HG03045 (cell line): ENCODE results near the gene PACRG.

ENCODE experiments used
- ATAC-seq: cut with Tn5 transposase; IDR thresholded peaks from one replicate; pipeline ENCODE4 v1.9.1; 2021; ENCODE audit warnings: mild to moderate bottlenecking, moderate library complexity; ENCODE audit not compliant: unreplicated experiment

The PACRG gene

GRCh38 chr6:163260911-163261310 lies 533.1 kb downstream of the PACRG start:
- no peak for ATAC-seq

DNA sequence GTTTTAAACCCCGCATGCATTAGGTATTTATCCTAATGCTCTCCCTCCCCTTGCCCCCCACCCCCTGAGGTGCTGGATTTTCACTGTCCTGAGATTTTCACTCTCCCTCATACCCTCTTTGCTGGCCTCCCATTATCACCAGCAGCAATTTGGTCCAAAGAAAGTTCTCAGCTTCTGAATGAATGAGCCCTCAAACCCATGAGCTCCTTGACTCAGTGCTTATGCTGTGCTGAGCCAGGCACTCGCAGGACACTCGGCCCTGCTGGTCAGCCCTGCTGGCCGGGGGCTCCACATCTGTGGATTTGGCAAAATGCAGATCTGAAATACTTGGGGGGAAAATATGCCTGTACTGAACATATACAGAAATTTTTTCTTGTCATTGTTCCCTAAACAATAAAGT lies 533.6 kb downstream of the PACRG start:
- no peak for ATAC-seq

DNA sequence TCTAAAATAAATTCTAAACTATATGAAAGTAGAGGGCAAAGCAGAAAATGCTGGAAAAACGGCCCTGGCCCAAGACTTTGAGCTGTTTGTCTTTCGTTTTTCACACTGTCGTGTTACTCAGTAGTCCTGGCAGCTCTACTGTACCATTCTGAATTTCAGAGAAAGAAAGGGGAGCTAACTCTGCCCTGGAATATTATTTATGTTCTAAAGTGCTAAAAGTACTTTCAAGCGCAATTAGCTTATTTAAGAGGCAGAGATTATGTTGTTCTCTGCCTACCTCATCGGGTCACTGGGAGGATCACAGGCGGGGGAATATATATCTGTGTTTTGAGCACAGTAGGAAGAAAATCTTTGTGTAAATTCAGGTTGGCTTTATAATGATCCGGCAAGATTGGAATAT lies 534.3 kb downstream of the PACRG start:
- ATAC-seq: no peak

DNA sequence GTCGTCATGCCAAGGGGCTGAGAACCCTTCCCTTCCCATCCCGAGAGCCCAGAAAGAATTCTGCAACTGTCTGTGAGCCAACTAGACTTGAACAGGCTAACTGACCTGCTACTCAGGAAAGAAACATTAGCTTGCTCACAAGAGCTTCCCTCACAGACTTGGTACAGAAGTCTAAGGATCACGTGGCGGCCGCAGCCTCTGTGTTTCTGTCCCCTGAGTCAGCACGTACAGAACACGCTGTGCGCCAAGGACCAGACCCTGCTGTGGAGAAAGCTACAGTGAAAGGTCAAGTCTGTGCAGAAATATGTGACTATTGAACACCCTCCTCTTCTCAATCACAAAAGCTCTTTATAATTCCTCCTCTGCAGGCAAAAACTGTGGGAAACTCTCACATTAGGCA lies 535.4 kb downstream of the PACRG start:
- ATAC-seq: no peak

- ATAC-seq: no peak
Measured at GRCh38 chr6:163263998-163264661, 536.4 kb downstream of the PACRG start.

DNA sequence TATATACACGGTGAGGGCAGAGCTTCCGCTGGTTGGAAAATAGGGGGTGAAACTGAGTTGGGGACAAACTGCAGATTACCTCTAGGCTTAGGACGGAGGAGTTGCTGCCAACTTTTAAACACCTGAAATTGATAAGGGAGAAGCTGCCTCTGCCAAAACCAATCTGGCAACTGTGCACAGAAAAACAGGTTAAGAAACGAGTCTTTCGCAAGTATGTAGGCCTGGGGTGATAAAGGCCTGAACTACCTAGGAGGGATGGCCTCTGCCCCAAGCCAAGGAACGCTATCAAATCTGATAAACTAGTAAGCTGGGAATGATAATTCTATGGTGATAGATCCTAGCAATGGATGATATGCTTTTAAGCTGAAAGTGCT lies 536.9 kb downstream of the PACRG start:
- ATAC-seq: no peak

GRCh38 chr6:163281634-163282033 lies 553.9 kb downstream of the PACRG start:
- ATAC-seq: no peak

DNA sequence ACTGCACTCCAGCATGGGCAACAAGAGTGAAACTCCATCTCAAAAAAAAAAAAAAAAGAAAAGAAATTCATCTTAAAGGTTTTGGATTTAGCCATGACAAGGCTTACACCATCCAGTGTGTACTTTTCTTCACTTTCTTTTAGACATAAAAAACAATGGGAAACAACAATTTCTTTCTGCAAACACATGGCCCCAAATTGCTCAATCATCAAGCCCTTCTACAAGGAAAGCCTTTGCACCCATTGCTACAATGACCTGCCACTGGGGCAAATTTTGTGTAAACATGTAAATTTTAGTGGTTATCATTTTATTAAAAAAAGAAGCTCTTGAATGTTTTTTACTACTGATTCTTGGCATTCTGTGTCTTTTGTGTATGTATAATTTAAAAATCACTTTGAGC lies 554.9 kb downstream of the PACRG start:
- ATAC-seq: no peak

- ATAC-seq: no peak
Measured at GRCh38 chr6:163284151-163284550, 556.4 kb downstream of the PACRG start.

GRCh38 chr6:163285691-163286090 lies 557.9 kb downstream of the PACRG start:
- ATAC-seq: no peak

DNA sequence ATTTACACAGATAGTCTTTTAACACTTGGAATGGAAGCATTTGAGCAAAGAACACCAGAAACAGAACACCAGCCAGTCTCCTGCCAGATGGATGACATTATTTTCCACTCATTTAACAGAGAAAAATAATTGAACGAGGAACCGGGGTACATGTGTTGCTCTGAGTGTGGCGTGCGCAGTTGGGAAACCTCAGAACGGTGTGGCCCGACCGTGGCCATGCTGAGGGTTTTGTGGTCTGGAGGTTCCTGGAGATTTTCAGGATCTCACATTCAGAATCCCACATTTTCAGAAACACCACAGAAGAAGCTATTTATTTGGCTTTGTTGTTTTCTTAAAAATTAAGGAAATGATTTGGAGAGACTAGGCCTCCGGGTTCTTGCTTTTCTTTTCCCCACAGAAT lies 559.9 kb downstream of the PACRG start:
- no peak for ATAC-seq

DNA sequence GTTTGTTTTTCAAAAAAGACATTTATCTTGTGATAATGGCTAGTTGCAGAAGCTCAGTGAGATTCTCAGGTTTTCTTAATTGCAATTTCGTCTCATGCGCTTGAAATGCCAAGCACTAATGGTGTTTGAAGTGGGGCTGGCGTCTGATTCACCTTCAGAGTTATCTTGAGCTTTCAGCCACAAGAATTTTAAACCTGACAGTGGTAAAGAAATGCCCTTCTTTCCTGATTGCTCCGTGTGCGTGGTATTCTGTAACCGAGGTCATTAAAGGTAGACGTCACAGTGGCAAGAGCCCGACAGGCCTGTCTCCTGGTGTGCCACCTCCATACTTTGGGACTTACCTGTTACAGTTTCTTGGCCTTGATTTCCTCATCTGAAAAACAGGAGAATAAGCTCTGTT lies 560.3 kb downstream of the PACRG start:
- no peak for ATAC-seq

DNA sequence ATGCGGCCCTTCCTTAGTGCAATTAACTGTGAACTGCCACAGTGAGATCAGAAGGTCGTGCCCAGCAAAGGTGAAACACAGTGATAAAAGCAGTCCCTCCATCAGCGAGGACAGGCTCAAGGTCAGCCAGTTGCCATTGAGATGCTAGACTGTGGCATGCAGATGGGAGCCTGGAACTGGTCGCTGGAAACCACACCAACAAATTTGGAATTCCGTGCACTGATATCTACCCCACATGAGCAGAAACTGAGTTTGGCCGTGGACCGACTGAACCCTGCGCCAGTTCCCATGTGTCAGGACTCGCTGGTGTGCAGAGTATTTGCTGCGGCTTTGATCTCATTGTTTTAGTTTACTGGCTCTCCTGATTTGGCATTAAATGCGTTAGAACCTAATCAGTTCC lies 561.1 kb downstream of the PACRG start:
- no peak for ATAC-seq

- ATAC-seq: no peak
Measured at GRCh38 chr6:163289447-163289846, 561.7 kb downstream of the PACRG start.

GRCh38 chr6:163290545-163291274 lies 562.9 kb downstream of the PACRG start:
- no peak for ATAC-seq

DNA sequence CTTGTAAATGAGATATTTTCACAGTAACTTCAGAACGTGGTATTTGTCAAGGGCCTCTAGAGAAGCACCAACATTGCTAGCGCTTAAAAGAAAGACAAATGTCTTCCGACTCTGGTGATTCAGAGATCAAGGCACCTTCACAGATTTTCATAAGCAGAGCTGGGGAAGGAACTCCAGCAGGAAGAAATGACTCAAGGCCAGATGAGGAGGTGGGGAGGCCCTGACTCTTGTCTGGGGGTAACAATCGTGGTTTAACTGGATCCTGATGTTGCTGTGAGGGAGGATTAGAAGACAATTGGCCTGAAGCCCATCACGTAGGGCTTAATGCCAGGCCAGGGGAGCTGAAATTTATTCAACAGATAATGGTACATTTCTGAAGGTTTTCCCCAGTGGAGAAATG lies 563.8 kb downstream of the PACRG start:
- no peak for ATAC-seq

DNA sequence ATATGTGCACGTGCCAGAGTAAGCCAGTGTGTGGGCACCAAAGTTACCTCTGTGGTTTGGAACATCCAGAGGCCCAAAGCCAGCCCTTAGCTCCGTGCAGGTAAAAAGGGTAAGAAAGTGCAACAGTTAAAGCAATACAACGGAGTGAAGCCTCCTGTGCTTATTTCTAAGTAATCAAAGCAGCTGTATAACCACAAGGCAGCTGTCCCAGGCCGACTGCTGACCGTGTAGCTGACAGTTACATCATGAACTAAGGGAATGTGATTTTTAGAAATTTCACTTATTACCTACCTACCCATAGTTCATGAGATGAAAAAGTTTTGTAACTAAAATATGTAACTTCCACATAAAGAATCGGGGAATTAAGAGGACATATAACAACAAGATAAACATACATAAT lies 565.5 kb downstream of the PACRG start:
- no peak for ATAC-seq

- ATAC-seq: no peak
Measured at GRCh38 chr6:163294734-163295133, 567.0 kb downstream of the PACRG start.

GRCh38 chr6:163296835-163297519 lies 569.2 kb downstream of the PACRG start:
- no peak for ATAC-seq

DNA sequence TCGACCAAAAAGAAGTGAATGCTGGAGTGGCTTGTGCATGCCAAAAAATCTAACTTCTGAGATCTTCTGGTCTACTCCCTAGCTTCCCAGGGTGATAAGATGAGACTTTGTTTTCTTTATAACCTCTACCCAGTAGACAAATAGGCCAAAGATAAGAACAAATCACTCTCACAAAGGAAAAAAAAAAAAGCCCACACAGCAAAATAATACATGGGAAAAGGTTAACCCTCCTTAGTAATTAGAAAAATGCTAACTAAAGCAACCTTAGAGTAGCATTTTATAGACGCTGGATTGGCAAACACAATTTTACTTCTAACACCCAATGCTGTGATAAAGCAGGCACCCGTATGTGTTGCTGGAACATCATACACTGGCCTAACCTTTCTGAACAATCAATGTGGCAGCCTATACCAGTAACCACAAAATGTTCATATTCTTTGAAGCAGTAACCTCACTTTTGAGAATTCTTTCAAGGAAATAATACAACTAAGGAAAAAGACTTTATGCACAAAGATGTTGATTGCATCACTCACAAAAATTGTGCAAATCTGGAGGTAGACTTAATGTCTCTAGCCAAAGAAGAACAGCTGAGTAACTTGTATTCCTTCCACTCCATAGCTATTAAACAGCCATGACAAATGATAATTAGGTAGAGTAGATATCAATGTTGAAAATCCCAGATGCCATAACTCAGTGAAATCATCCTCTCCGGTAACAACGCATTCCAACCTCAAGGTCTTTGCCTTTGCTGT lies 570.5 kb downstream of the PACRG start:
- ATAC-seq: no peak

- no peak for ATAC-seq
Measured at GRCh38 chr6:163300838-163301237, 573.1 kb downstream of the PACRG start.
